Astrocyte of the hippocampus (primary cell): ENCODE data around the gene FN1.

ENCODE experiments used
- DNase-seq: peaks from one replicate; pipeline ENCODE4 v3.0.0; 2011; ENCODE audit warnings: low read depth, low spot score

Gene FN1

DNA sequence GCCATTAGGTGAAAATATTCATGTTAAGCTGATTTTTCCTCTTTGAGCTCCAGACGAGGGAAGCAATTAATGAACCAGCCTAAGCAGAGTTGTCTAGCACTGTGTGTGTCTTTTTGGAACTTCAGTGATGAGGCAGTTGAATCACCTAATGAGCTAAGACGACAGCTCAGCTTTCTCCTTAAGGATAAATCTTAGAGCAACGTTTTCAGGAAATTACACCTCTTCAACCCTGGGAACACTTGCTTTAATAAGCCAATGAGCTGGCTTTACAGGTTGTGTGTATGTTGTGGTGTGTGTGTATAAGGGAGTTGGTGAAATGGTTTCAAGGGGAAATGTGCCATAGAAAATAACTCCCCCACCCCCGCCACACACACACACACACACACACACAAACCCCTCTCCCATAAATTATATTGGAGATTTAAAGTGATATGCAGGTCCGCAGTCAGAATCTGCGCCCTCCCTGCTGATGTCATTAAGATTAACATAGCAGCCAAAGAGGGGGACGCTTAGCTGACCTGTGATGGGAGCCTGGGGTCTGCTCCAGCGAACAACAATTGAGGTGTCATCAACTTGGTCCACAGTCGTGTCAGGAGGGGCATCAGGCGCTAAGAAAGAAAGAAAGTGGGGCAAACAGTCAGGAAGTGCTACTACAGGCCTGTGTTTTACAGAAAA is 28.1 kb downstream of the FN1 start:
- DNase-seq = no peak

- no peak for DNase-seq
Observed at GRCh38 chr2:215407061-215407460, 28.8 kb downstream of the FN1 start.

- DNase-seq = no peak
Observed at GRCh38 chr2:215405722-215406581, 29.9 kb downstream of the FN1 start.

DNA sequence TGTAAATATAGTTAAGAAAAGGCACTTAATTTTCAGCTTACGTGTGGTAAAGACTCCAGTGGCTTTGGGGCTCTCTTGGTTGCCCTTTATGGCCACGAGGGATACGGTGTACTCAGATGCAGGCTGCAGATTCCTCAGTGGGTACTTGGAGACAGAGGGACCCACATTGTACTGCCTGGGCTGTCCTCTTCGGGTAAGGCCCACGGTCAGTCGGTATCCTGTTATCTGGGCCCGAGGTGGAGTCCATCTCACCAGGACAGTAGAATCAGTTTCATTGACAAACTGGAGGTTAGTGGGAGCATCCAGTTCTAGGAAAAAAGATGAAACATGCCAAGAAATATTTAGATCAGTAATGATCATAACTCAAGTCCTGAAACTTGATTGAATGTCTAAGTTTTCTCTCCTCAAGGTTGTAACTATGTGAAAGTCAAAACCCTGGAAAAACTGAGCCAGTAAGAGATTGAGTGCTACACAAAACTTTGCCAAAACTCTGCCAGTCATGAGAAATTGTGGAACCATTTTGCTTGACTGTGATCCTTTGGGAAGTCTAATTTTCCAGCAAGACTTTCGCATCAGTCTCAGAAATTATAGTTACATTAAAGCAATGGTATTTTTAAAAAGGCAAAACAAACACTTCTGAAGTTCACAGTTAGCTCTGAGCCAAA is 31.4 kb downstream of the FN1 start:
- DNase-seq = no peak

- no peak for DNase-seq
Observed at GRCh38 chr2:215403441-215404347, 32.2 kb downstream of the FN1 start.

GRCh38 chr2:215401896-215402379 is 33.9 kb downstream of the FN1 start:
- DNase-seq = peak; percentile 94

DNA sequence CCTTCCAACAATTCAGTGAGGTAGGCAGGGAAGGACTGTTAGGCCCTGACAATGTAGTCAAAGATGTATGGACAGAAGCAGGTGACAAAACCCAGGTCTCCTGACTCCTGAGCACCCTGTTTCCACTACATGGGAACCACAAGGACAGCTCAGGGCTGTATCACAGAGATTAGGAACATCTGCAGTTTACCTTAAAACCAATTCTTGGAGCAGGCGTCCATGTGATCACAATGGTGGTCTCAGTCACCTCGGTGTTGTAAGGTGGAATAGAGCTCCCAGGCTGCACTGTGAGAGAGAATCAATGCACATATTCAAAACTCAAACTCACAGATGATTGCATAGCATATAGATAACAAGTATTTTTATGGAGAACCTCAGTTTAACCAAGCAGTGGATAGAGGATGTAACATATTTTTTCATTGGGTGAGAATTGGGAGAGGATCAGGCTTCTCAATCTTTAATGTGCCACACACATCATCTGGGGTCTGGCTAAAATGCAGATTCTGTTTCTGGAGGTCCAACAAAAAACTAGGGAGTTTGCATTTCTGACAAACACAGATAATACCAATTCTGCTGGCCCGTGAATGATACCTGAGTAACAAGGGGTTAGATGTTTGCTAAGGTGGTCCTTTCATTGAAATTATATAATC is 36.7 kb downstream of the FN1 start:
- no peak for DNase-seq

GRCh38 chr2:215397632-215398341 is 38.1 kb downstream of the FN1 start:
- no peak for DNase-seq

DNA sequence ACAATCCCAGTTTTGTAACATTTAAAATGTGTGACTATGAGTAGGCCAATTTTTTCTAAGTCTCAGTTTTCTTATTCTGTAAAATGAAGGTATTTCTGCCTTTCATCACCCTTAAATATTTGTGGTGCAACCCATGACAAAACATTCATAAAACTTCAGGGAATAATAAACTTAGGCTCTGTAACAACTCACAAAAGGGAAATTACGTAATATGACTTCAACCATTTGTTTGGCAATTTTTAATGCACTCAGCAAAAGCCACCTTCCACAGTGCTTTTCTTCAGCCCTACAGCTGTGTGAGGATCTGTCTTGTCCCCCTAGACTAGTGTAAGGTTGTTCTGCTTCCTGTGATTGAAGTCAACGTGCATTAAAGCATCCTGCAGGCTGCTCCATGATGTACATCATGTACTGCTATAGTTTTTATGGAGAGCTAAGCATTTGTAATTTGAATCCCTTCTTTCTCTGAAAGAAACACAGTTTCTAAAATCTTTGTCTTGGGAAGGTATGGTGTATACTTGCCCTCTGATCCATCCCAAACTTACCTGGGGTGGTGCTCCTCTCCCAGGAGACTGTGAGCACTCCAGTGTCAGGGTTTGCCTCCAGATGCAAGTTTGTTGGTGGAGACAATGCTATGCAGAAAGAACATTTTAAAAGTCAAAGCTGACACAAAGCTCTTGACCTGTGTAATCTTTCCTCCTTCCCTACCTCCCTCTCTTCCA is 39.1 kb downstream of the FN1 start:
- no peak for DNase-seq

DNA sequence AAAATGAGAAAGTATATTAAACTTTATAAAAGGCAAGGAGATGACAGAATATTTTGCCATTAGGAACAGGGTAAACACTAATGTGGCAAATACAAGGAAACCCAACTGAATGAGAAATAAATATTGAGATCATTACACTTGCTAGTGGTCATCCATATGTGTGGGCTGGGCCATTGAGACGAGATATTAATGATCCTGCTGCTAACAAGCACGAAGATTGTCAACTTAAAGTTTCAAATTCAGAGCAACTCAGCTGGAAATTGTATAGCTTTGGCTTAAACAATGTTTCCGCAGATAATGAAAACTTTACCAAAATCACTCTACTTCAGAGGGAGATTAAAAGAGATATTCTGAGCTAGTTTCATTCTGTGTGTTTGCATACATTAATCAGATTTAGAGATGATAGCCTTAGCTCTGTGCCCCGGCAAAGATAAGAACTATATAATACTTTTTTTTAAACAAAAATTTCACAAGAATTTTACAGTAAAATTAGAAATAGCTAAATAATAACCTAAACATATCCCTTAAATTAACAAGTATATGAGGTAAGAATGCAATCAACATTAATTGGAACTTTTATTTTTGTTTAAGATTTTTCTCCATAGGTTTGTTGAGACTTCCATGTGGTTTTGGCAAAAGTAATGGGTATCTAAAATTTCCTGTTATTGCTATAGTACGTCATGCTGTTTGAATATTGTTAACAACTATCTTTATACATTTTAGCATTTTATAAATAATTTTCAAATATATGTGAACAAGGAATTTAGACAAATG is 40.0 kb downstream of the FN1 start:
- no peak for DNase-seq

DNA sequence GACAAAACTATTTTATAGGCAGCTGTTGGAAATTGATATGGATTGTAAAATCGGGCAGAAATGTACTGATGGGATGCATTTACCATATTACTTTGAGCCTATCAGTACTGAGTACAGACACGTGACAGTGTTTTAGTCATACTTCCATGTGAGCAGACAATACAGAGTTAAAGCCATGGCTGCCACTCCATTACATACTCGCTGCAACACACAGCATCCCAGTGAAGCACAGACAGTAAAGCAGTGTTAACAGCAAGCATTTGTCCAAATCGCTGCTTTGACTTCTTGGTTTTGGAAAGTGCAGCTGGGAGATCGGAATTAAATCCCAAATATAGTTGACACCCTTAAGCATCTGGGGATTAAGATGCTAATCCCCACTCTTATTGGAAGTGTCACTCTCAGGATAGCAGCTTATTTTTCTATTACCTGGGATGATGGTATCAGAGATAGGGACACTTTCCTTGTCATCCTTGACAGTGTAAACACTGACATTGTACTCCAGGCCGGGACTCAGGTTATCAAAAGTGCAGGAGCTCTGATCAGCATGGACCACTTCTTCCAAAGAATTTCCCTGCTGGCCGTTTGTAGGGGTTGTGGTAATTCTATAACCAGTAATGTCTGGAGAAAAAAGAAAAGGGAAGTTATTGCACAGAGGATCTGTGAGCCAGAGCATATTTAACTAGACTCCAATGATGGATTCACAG is 41.6 kb downstream of the FN1 start:
- no peak for DNase-seq

DNA sequence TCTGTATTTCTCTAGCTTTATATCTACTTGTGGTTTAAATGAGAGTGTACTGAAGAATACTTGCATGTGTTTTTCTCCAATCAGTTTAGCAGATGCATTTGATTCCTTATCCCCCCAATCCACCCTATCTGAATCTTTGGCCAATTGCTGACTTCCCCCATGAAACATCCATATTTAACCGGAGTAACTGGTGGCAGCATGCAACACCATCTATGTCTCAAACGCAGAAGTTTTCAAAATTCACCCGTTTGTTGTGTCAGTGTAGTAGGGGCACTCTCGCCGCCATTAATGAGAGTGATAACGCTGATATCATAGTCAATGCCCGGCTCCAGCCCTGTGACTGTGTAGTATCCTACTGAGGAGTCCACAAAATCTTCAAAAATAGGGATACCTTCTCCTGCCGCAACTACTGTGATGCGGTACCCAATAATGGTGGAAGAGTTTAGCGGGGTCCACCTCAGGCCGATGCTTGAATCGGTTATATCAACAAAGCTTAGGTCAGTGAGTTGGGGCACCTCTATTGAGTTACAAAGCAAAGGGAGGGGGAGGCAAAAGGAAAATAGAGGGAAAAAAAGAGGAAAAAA is 43.1 kb downstream of the FN1 start:
- no peak for DNase-seq

GRCh38 chr2:215392164-215392563 is 43.7 kb downstream of the FN1 start:
- DNase-seq = no peak

GRCh38 chr2:215391531-215391930 is 44.3 kb downstream of the FN1 start:
- DNase-seq = no peak

DNA sequence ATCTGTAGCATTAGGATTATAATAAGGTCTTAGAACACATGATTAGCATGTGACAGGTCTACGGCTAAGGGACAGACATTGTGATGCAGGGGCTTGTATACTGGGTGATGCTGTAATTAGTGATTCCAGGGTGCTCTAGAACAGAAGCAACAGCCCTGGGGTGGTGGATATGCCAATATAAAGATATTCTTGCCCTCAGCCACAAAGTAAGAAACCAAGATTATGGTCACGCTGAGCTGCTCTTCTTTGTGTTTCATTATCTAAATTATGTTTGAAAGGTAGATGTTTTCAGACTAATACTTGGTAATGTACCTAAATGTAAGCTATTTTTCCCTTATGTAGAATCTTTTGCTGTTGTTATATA is 45.3 kb downstream of the FN1 start:
- no peak for DNase-seq

GRCh38 chr2:215388002-215388728 is 47.7 kb downstream of the FN1 start:
- DNase-seq = no peak

- DNase-seq = no peak
Observed at GRCh38 chr2:215386566-215386965, 49.3 kb downstream of the FN1 start.
